IMR-90 (cell line): ENCODE results near the gene ST7. TPM values are rescaled to one million over a fixed set of nuclear protein-coding genes. Genes with fewer than 3 reads are reported as not detected.

Source experiments
- ATAC-seq: fragments of 200-7000 bp; cut with Tn5 transposase; 2 replicates; pipeline ENCODE4 v1.9.1; 2020; ENCODE audit warnings: low read depth, mild to moderate bottlenecking, moderate library complexity
- BruUV-seq: library from RNA; stranded (reverse); fragments of 400-500 nt; replicated peaks from 2 replicates; lab custom pipeline; 2021; lab: Mats Ljungman, UMichigan
- CTCF ChIA-PET: fragments of 300-600 bp; formaldehyde crosslinking; extraction: SDS; loops from one replicate; lab custom pipeline; 2021; ENCODE audit warnings: antibody characterized with exemption; lab: Yijun Ruan, JAX
- POLR2A ChIA-PET: fragments of 300-600 bp; sonication (Branson Sonifier 250); formaldehyde crosslinking; loops from one replicate; lab custom pipeline; 2022; ENCODE audit warnings: antibody characterized with exemption; ENCODE audit not compliant: unreplicated experiment; lab: Charles Lee
- DNase-seq: peaks from one replicate; pipeline ENCODE4 v3.0.0; 2013
- H2AFZ ChIP-seq: replicated peaks from 2 replicates; pipeline ENCODE3; 2013; ENCODE audit warnings: low read length, mild to moderate bottlenecking; ENCODE audit not compliant: poor library complexity
- H2AK5ac ChIP-seq: 2 replicates; pipeline ENCODE4 v1.6.1; 2013; ENCODE audit warnings: low read depth, low read length, inconsistent platforms
- H2AK9ac ChIP-seq: replicated peaks from 2 replicates; pipeline ENCODE3; 2013; ENCODE audit warnings: mild to moderate bottlenecking, low read depth, low read length, moderate library complexity; ENCODE audit not compliant: poor library complexity
- H2BK120ac ChIP-seq: 2 replicates; pipeline ENCODE4 v1.6.1; 2013; ENCODE audit warnings: low read depth, low read length, inconsistent platforms
- H2BK15ac ChIP-seq: 3 replicates; pipeline ENCODE4 v1.6.1; 2013; ENCODE audit warnings: low read depth, low read length, inconsistent platforms
- H2BK20ac ChIP-seq: 2 replicates; pipeline ENCODE4 v1.6.1; 2013; ENCODE audit warnings: low read depth, mild to moderate bottlenecking, inconsistent platforms, low read length, moderate library complexity
- H2BK5ac ChIP-seq: 2 replicates; pipeline ENCODE4 v1.6.1; 2013; ENCODE audit warnings: mild to moderate bottlenecking, low read depth, low read length, inconsistent platforms; ENCODE audit not compliant: poor library complexity, severe bottlenecking
- H3K14ac ChIP-seq: replicated peaks from 2 replicates; pipeline ENCODE4 v1.6.1; 2013; ENCODE audit warnings: low read depth, low read length, inconsistent platforms
- H3K18ac ChIP-seq: 2 replicates; pipeline ENCODE4 v1.6.1; 2013; ENCODE audit warnings: low read depth, low read length, control low read depth
- H3K23ac ChIP-seq: 2 replicates; pipeline ENCODE4 v1.6.1; 2013; ENCODE audit warnings: low read depth, low read length, inconsistent platforms
- H3K27ac ChIP-seq: 2 replicates; pipeline ENCODE4 v1.5.1; 2013; ENCODE audit warnings: mild to moderate bottlenecking, control low read depth, low read length; ENCODE audit not compliant: insufficient read depth
- H3K27me3 ChIP-seq: 2 replicates; pipeline ENCODE4 v1.6.1; 2013; ENCODE audit warnings: low read length; ENCODE audit not compliant: control insufficient read depth, insufficient read depth
- H3K36me3 ChIP-seq: 2 replicates; pipeline ENCODE4 v1.6.1; 2013; ENCODE audit warnings: low read length, mixed read lengths; ENCODE audit not compliant: control insufficient read depth, insufficient read depth
- H3K4ac ChIP-seq: 2 replicates; pipeline ENCODE4 v1.6.1; 2013; ENCODE audit warnings: low read depth, low read length, inconsistent platforms
- H3K4me1 ChIP-seq: 2 replicates; pipeline ENCODE4 v1.6.1; 2013; ENCODE audit warnings: low read length, mixed read lengths; ENCODE audit not compliant: control insufficient read depth, insufficient read depth
- H3K4me2 ChIP-seq: 2 replicates; pipeline ENCODE4 v1.6.1; 2013; ENCODE audit warnings: low read depth, mild to moderate bottlenecking, control low read depth, low read length, moderate library complexity
- H3K4me3 ChIP-seq: 2 replicates; pipeline ENCODE4 v1.5.1; 2013; ENCODE audit warnings: low read depth, mild to moderate bottlenecking, control low read depth, low read length, moderate library complexity; ENCODE audit not compliant: insufficient read depth
- H3K56ac ChIP-seq: 2 replicates; pipeline ENCODE4 v1.6.1; 2013; ENCODE audit warnings: low read length, inconsistent platforms; ENCODE audit not compliant: insufficient read depth; ENCODE audit errors: extremely low read depth
- H3K79me1 ChIP-seq, 2 experiments: 2 replicates each; pipeline ENCODE4 v1.6.1; 2013; ENCODE audit warnings: low read length in 2 of 2, inconsistent platforms in 1 of 2, low read depth in 1 of 2
- H3K9ac ChIP-seq: 2 replicates; pipeline ENCODE4 v1.6.1; 2013; ENCODE audit warnings: low read depth, low read length, control low read depth
- H3K9me1 ChIP-seq: 2 replicates; pipeline ENCODE4 v1.6.1; 2013; ENCODE audit warnings: low read length, inconsistent platforms; ENCODE audit not compliant: insufficient read depth
- H3K9me3 ChIP-seq: 2 replicates; pipeline ENCODE4 v1.6.1; 2013; ENCODE audit warnings: low read length; ENCODE audit not compliant: control insufficient read depth, insufficient read depth
- H4K20me1 ChIP-seq: 2 replicates; pipeline ENCODE4 v1.6.1; 2013; ENCODE audit warnings: low read length, inconsistent platforms; ENCODE audit not compliant: insufficient read depth
- H4K5ac ChIP-seq: 2 replicates; pipeline ENCODE4 v1.6.1; 2013; ENCODE audit warnings: mild to moderate bottlenecking, low read depth, low read length, control low read depth
- H4K8ac ChIP-seq, 2 experiments: 2 replicates each; pipeline ENCODE4 v1.6.1; 2013; ENCODE audit warnings: low read depth in 2 of 2, low read length in 2 of 2, control low read depth in 1 of 2, inconsistent platforms in 1 of 2
- H4K91ac ChIP-seq: 2 replicates; pipeline ENCODE4 v1.6.1; 2013; ENCODE audit warnings: low read depth, low read length, inconsistent platforms; ENCODE audit not compliant: insufficient read depth
- FOS ChIP-seq: fragments of 150-350 bp; IDR thresholded peaks from 2 replicates; pipeline ENCODE4 v1.6.1; 2016; ENCODE audit warnings: low read depth, low read length
- MAZ ChIP-seq: IDR thresholded peaks from 2 replicates; pipeline ENCODE4 v1.6.1; 2012; ENCODE audit warnings: low read depth, mild to moderate bottlenecking, low read length, improper control_type of control experiment, moderate library complexity, borderline replicate concordance
- POLR2A ChIP-seq: IDR thresholded peaks from 2 replicates; pipeline ENCODE4 v1.6.1; 2012; ENCODE audit warnings: mild to moderate bottlenecking, low read depth, low read length
- RCOR1 ChIP-seq: IDR thresholded peaks from 2 replicates; pipeline ENCODE4 v1.6.1; 2012; ENCODE audit warnings: mild to moderate bottlenecking, low read length, improper control_type of control experiment; ENCODE audit not compliant: insufficient replicate concordance
- USF2 ChIP-seq: fragments of 150-350 bp; IDR thresholded peaks from 2 replicates; pipeline ENCODE4 v1.6.1; 2017; ENCODE audit warnings: mild to moderate bottlenecking, antibody characterized with exemption, low read length, low read depth
- WGBS, 2 experiments: methylation state at CpG; one replicate each; pipeline versions ENCODE4 v1.1.5 to v1.1.7; 2013; ENCODE audit warnings: missing lambda C conversion rate in 2 of 2; ENCODE audit not compliant: insufficient read length in 1 of 2; ENCODE audit errors: extremely low coverage in 2 of 2; 5-methylcytosine and 5-hydroxymethylcytosine counted together
- dilution Hi-C: fragments of 300-500 bp; cut with HindIII; formaldehyde crosslinking; loops from one replicate; pipeline ENCODE4 v1.14.3; 2018; ENCODE audit warnings: low sequenced_read_pairs; ENCODE audit not compliant: unreplicated experiment
- in situ Hi-C: fragments of 300-500 bp; cut with MboI; formaldehyde crosslinking; loops from 3 replicates; pipeline ENCODE4 v1.14.3; 2019; ENCODE audit warnings: low sequenced_read_pairs, inconsistent platforms, mixed read lengths
- intact Hi-C: fragments of 100-400 bp; cut with micrococcal nuclease; formaldehyde crosslinking; loops from 2 replicates; pipeline ENCODE4 v1.10.0; 2022
- polyA plus RNA-seq, 3 experiments: library from polyadenylated mRNA; depleted of rRNA; stranded (reverse); fragments of >200 nt; gene quantifications; 2 replicates each; pipeline ENCODE4 v1.2.3, GENCODE V29; 2012; ENCODE audit warnings: low replicate concordance in 1 of 3
- total RNA-seq: library from RNA; depleted of rRNA; stranded (reverse); fragments of >200 nt; gene quantifications from 2 replicates; pipeline ENCODE4 v1.2.3, GENCODE V29; 2012

Gene ST7
- total and polyA plus RNA-seq, 2 of the 4 experiments (the other 2 are of a cell fraction), result 18.6 to 26.0 TPM

DNA sequence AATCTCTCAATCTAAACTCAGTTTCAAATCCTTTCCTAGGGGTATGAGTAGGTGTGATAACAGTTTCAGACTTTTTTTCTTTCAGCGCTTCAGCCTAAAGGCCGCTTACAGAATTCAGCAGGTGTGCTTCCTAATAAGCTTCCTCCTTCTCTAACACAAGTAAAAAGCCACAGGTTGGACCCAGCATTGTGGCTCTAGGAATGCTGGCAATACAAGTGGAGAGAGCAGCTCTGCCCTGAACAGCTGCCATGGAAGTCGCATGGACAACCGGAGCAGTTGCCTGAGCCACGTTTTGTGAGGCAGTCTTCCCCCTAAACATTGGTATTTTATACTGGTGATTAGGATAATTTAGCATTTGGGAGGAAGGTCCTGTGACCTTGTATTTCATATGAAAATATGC lies 83.5 kb downstream of the ST7 start:
- WGBS, 2 experiments, result no CpG with 5 or more reads among the region's 5 CpGs
- POLR2A ChIA-PET, result no interaction called here

More for the DNA sequence above, 83.5 kb downstream of the ST7 start:
- TF ChIP-seq USF2 (no peak), POLR2A (no peak), RCOR1 (no peak), MAZ (no peak), FOS (no peak)
- intact Hi-C loops, result no loop called here
- Histone ChIP-seq H3K23ac (no peak overlapping the region), H2AK9ac (no peak overlapping the region), H4K5ac (no peak overlapping the region), H3K4me1 (peaks cover 6% of the 10 kb centered on the region), H2BK120ac (no peak overlapping the region), H4K91ac (no peak overlapping the region), H3K9me1 (no peaks in the 10 kb centered on the region), H3K36me3 (no peaks in the 10 kb centered on the region), H3K56ac (no peak overlapping the region), H3K14ac (no peak overlapping the region), H2BK5ac (no peak overlapping the region), H3K79me1 (peaks cover 16 to 20% of the 10 kb centered on the region in 2 experiments), H3K27me3 (no peaks in the 10 kb centered on the region), H3K27ac (no peak overlapping the region), H2BK20ac (no peak overlapping the region), H4K8ac (no peak overlapping the region), H3K4me3 (no peak overlapping the region), H4K20me1 (peaks cover 6% of the 10 kb centered on the region; the same call in 1 of the 2 replicates), H3K9ac (no peak overlapping the region), H3K4me2 (no peak overlapping the region), H2AK5ac (no peak overlapping the region), H3K9me3 (no peaks in the 10 kb centered on the region; the same call in 1 of the 2 replicates), H3K4ac (no peak overlapping the region), H2BK15ac (no peak overlapping the region), H2AFZ (no peak overlapping the region), H3K18ac (no peak overlapping the region)
- dilution Hi-C loops, result no loop called here
- ATAC-seq (no peak), DNase-seq (no peak)
- CTCF ChIA-PET, result no interaction called here
- BruUV-seq, result no TSS peak
- in situ Hi-C loops, result no loop called here
